HG03460 (cell line): Measurements from ENCODE around the gene ZNF248.

ENCODE experiments used
- ATAC-seq: cut with Tn5 transposase; IDR thresholded peaks from one replicate; pipeline ENCODE4 v1.9.1; 2021; ENCODE audit not compliant: unreplicated experiment

Gene ZNF248

DNA sequence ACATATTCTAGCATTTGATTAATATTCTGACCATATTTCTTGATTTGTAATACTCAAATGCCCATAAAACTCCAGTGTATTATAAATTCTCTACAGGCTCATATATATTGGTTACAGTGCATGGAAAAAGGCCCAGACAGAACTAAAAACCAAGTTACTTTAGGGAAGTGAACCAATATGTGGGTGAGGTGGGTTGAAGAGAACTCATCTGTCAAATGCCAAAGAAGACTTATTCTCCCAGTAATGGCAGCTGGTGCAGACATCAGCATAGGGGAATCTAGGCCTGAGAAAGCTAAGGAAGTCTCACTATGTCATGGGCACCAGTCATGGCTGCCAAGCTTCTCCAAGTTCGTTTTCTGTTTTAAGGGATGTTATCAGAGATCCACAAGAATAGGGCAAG, 30.6 kb downstream of the ZNF248 start:
- no peak for ATAC-seq

DNA sequence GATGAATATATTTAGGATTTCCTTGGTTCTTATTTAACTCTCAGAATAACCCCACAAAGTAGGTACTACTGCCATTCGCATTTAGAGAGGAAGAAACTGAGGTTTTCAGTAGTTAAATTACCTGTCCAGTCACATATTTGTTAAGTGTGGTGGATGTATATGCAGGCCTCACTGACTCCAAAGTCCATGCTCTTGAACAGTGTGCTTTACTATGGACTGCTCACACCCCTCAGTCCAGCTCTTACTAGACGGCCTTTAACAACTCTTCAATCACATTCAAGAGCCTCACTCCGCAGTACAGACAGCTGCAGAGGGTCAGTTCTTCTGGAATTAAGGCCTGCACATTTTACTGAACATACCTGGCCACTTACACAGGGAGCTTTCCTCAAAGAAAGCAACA, 36.2 kb downstream of the ZNF248 start:
- ATAC-seq = no peak

DNA sequence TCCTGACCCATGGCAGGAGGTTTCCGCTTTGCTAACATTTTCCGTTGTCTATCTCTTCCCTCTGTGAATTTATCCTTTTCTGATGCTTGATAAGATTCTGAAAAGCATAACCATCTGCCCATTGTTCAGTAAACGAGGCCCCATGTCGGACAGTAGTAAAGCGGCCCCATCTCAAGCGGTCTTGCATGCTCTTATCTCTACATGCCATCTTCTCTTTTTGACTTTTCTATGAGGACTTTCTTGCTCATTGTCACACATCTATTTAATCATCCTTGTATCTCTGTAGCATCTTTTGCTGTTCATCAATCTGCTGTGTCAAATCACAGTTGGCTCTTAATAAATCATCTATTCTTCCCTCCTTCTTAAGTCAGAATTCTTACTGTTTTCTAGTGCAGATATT, 37.6 kb downstream of the ZNF248 start:
- ATAC-seq = no peak

DNA sequence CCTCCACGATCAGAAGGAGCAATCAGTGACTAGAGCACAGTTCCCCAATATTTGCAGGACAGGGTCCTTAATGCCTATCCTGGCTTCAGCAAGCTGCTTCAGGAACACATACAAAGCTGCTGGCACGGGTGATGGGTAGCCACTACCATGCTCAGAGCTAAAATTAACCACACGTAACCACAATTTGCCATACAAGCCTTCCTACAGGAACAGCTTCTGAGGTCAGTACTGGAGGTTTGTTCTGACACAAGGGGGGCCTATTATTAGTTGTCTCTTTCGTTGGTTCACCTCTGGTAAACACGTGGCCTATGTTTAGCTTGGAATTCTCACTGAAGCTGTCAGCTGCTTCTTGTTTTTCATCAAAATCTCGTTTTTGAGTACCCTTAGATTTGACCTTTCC, 41.1 kb downstream of the ZNF248 start:
- no peak for ATAC-seq

DNA sequence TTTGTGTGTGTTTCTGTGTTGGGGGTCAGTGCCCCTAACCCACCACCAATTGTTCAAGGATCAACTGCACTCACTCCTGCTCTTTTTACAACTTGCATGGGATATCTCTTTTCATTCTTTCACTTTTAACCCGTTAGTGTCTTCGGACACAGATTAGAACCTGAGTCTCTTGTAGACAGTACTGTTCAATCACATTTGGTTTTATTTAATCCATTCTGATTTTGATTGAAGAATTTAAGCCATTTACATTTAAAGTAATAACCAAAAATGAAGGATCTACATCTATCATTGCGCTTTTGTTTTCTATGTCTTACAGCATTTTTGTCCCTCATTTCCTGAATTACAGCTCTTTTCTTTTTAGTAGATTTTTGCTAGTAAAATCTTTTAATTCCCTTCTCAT, 43.6 kb downstream of the ZNF248 start:
- no peak for ATAC-seq

DNA sequence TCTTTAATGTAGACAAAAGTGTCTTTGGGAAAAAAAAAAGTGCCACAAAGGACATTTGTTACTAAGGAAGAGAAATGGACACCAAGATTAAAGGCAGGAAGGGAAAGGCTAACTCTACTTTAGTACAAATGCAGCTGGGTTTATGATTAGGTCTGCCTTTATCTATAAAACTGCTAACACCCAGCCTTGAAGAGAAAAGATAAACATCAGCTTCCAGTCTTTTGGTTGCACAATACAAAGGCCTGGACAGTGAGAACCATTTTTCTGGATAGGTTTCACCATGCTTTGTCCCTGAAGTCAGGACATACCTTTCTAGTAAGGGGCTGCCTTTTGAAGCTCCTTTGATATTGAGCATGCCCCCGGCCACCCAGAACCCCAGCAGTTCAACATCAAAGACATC, 45.1 kb downstream of the ZNF248 start:
- no peak for ATAC-seq

DNA sequence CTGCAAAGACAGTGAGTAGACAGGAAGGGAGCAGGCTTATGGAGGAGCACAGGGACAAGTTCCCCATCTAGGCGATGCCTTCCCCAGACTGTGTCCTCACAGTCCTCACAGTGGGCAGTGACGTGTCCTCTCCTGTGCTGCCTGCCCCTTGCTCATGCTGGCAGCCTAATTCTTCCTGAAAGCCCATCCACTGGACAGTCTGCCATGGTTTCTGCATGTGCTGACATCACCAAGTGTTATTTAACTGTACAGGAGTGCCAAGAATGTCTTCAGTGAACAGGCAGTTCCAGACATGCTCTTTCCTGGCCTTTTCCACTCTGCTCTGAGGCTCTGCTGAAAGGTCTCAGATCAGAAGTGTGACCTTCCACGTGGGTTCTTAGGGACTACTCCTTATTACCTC, 54.1 kb downstream of the ZNF248 start:
- no peak for ATAC-seq

DNA sequence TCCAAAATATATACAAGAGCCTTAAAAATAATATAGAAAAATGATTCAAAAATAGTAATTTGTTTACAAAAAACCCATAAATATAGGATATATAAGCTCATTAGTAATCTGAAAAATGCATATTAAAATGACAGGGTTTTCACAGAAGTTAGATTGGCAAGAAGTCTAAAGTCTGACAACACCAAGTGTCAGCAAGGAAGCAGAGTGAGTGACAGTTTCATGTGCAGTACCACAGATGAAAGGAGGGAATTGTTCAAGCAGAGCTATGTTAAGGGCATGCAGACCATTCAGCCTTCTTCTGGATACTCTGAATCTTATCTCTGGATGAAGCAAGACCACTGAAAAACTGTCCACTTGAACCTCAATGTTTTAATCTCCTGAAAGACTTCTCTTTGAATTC, 55.9 kb downstream of the ZNF248 start:
- no peak for ATAC-seq

DNA sequence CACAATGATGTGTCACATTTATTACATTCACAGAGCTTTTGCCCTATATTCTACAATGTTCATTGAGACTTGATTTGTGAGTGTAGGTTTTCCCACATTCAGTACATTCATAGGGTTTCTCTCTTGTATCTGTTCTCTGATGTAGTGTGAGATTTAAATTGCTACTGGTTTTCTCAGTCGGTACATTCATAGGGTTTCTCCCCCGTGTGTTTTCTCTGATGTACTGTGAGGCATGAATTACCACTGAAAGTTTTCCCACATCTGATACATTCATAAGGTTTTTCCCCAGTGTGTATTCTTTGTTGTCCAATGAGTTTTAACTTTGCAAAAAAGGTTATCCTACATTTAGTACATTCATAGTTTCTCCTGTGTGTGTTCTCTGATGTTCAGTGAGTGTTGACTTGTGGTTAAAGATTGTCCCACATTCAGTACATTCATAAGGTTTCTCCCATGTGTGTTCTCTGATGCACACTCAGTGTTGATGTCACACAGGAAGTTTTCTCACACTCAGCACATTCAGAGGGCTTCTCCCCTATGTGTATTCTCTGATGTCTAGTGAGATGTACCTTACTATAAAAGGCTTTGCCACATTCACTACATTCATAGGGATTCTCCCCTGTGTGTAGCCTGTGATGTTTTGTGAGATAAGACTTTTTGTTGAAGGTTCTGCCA, 63.0 kb downstream of the ZNF248 start:
- no peak for ATAC-seq

DNA sequence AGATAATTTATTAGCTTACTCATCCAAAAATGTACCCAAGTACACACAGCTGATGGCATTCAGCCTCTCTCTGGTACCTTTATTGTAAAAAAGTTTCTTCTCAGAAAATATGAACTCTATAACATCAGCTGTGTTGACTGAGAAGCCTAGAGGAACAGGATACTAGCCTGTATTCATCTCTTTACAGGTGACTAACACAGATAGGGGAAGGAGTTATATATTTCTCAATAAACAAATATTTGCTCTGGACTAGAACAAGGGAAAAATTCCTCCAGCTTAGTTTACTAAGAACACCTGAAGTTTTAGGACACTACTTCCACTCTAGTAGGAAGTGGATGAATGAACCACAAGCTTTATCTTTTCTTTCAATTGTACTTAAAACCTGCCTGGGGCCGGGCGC, 67.8 kb downstream of the ZNF248 start:
- no peak for ATAC-seq

DNA sequence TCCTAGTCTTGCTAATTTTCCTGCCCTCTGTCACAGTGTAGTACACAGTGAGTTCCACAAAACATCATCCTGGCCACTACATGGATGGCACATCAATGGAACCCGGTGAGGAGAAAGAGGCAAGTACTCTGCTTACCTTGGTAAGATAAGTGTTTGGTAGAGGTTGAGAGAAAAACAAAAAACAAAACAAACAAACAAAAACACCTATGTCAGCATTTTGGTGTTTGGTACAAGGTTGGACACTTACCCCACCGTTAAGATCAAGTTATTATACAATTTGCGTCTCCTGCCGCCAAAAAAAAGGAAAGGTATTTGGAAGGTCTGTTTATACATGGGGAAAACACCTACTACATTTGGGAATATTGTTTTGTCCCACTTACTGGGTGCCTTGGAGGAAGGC, 72.7 kb downstream of the ZNF248 start:
- ATAC-seq = no peak

DNA sequence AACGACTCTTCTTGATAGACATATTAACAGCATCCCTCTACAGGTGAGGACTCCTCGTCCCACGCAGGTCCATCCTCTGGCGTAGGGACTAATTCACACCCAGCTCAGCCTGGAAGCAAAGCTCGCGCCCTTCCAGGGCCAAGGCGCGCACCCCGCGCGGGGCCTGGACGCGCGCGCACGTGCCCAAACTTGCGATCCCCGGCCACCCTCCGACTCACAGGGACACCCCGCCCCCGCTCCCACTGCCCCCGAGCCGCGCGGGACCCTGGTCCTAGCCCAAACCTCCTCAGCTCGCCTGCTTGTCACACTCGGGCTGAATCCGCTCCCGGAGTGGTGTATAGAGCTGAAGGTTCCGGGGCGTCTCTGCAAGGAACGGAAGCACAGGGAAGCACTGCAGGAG, 76.9 kb downstream of the ZNF248 start:
- no peak for ATAC-seq

DNA sequence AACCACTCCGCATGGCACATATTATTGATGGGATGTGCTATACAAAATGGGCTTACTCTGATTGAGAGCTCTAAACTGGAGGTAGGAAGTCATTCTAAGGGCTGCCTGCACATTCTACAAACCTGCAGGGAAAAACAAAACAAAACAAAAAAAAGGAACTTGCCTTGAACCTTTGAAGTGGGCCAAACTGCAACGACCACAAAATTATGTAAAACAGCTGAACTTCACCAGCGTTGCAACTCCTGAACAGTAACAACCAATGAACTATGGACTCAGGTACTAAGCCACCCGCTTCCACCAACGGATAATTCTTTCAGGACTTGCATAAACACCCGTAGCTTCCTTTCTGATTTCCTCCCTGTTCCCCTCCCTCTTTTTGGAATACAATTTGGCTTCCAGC, 80.4 kb downstream of the ZNF248 start:
- ATAC-seq = no peak

DNA sequence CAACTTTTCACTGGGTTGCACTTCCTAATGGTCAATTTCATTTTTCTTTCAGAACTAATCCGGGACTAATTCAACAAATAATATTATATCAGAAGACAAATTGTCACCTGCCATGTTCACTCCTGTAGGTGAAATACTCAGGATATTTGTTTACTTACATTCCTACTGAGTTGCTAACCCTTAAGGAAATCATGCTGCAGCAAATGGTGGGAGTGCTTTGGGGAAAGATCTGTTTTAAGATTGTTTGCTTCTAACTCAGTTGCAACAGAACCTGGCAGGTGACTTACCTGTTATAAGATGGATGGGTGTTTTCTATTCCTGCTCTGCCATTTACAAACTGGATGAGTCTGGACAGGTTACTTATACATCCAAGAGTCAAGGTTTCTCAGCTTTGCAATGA, 81.8 kb downstream of the ZNF248 start:
- no peak for ATAC-seq

DNA sequence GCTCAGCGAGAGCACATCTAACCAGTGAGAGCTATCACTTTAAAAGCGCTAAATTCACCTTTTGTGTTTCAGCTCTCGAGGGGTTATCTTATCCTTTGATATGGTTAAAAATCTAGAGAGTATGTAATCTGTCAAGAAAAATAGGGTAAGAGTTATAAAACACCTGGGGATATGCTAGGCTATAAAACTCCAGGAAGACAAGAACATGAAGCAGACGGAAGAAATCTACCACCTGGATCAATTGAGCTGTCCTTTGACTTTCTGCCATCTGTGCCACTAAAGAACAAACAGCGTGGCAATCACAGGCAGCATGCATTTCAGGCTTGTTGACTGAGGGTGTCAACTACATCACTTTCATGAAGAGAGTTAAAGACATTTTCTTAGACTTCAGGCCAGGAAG, 83.1 kb downstream of the ZNF248 start:
- no peak for ATAC-seq

DNA sequence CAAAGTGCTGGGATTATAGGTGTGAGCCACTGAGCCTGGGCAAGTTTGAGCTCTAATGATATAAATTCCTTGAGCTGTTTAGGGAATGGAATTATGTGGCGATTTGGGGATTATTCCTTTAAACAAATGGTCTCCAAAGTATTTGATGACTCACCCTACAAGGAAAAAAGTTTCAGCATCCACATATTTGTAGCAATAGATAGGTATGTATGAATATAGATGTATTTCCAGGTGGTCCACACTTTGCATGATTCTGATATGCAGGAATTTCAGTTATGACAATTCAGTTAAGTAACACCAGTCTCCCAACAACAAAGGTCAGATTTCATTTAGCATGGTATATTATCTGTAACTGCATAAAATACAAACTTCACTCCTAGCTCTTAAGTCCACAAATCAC, 92.2 kb downstream of the ZNF248 start:
- ATAC-seq = no peak

DNA sequence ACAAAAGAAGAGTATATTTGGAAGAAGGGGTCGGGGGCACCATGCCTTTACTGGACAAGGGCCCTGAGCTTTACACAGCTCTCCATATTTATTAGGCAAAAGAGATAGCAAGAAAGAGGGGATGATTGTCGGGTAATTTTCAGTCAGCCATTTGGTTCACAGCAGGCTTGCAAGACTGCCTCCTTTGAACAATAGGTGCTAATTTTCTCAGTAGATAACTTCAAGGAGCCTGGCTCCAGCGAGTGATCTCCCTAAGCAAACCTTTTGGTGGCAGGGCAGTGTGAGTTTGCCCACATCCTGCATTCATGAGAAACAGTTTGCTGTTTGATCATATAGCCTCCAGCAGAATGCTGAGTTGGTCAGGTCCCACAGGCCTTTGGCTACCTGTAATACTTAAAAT, 94.3 kb downstream of the ZNF248 start:
- ATAC-seq = no peak

DNA sequence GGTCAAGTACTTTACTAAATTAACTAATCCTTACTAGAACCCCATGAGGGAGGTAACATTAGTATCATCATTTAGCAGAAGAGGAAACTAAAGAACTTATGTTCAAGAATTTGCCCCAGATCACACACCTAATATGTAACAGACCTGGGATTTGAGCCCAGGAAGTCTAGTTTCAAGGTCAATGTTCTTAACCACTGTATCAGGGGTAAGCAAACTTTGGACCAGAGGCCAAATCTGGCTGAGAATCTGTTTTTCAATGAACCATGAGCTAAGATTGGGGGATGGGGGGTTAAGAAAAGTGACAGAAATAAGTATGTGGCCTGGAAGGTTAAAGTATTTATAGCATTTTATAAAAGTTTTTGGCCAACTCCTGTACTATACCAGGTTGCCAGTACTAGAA, 95.1 kb downstream of the ZNF248 start:
- no peak for ATAC-seq

DNA sequence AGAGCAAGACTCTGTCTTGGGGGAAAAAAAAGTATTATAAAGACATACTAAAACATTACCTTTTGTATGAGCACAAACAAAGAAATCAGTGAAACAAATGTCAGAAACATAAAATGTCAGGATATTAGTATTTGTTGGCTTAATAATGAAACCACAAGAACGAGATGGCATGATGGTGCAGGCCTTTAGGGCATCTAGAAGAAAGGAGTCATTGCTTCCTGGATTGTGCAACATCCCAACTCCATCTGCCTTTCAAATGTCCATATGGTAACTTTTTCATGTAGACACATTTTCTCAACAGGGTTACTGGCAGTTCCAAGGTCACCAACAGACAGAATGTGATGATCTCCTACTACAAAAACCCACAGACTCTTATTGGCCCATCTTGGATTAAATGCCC, 96.6 kb downstream of the ZNF248 start:
- ATAC-seq = no peak

DNA sequence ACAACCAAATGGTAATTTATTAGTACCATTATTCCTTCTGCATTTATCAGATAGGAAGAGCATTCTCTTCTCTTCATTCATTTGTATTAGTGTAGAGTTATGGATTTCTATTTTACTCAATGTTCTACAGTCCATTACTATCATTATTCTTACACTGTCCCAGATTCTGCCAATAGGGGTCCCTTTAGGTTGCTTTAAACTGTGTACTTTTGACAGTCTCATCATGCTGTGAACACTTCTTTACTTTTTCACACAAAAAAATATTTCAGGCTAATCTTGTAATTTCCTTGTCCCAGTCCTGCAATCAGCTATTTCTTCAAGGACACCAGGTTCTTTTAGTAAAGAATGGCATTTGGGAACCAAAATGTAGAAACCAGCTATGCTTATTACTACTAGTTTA, 99.3 kb downstream of the ZNF248 start:
- ATAC-seq = no peak

DNA sequence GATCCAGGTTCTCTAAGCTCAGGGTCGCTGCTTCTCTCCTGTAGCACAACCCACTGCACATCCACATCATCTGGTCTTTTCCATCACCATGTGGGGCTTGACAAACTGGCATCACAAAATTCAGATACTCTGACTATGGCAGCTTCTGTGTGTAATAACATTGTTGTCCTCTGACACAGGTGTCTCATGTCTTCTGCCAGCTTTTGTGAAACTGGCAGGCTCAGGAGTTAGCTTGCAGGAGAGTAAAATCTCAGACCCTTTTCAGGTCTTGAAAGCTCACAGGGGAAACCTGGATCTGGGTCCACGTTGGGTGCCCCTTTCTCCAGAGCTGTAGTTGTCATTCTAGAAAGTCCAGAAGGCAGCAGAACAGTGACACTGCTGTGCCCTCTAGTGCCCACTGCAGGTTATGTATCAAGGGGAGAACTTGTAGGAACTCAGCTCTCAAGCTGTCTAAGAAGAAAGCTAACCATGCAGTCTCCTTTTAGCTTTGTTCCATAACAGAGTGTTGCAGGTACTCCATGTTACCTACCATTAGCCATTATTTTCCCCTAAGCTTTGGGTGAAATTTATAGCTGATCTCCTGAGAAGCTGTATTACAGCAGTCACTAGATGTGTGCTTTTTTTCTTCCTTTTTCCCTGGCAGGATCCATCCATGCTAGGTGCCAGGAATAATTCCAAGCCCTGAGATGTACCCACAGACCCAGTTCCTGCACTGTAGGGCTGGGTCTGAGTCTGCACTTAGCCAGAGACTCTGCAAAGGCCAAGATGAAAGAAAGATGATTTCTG, 102.7 kb downstream of the ZNF248 start:
- peak; percentile 62 for ATAC-seq

DNA sequence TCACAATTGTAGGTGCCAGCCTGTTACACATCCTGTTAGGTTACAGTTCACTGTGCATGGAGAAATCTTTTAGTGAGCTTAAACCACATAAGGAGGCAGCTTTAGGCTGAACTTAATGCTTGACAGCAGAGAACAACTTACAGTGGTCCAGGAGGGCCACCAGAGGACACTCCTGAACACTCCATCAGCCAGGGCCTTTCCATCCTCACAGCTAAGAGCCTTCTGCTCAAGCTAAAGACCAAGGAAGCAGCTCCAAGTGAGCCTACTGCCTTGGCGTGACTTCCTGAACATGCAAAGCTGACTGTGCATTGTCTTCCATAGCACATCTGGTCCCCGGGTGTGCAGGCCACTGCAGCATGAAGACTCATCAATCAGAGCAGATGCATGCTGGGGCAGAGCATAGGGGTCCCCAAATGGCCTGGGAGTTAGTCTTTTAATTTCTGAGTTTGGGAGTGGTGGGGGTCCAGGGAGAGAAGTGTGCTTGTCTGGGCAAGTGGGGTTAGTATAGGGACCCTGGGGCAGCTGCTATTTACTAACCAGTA, 105.0 kb downstream of the ZNF248 start:
- no peak for ATAC-seq

DNA sequence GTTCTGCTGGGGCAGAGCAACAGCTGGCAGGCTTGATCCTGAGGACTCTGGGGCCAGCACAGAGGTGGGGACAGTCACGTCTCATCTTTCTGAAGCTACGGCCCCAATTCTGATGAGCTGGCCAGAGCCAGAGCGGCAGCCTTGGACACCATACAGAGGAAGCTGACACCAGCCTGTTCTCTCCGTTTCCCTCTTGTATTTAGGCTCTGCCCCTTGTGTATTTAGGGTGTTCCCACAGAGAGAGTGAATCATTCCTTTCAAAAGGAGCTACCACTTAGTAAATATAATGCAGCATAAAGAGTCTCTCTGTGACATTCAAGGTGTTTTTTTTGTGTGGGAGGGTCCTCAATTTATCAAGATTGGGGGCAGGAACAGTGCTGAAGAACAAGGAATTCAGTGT, 109.2 kb downstream of the ZNF248 start:
- ATAC-seq = no peak
